ENCODE data around the gene C8G. TPM values are rescaled to one million over a fixed set of nuclear protein-coding genes. Genes with fewer than 3 reads are reported as not detected.
A peak's percentile ranks its signal among the peaks of the same experiment; 100 is the strongest.

The C8G gene
- total and polyA plus RNA-seq, 2 of the 13 experiments (the other 11 are each of a cell fraction or from before 2014, with no cell fraction given): 4.9 to 12.8 TPM

DNA sequence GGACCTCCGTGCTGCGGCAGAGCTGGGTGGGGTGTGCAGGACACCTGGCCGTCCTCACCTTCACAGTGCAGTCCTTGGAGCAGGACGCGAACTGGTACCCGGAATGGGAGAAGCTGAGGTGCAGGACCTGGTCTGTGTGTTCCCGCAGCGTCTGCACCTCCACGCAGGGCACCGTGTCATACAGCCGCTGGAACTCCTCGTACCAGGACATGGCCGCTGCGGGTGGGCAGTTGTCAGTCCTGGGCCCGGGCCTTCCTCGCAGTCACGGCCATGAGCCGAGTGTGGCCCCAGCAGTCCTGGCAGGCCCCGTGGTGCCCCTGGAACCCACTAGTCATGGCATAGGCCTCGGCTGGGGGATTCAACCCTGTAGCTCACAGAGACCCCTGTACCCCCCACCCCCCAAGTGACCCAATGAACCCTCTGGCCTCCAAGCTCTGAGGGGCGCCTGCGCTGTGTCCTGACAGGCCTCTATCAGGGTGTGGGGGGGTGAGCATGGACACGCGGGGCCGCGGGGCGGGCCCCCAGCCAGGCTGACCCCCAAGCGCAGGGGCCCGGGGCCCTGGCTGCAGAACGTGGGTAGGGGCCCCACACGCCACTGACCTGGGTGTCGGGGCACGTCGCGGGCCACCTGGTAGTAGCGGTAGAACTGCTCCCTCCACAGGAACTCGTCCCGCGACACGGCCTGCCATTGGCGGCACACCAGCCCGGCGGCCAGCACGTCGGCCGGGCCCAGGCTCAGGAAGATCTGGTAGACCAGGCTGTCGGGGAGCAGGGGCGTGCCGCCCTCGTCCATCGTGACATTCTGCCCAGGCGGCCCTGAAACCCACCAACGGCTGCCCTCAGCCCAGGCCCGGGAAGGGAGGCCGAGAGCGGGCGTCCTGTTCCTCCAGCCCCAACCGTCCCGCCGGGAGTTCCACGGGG lies 1.5 kb upstream of the C8G start:
- in situ Hi-C loops (cut with HindIII; ENCODE audit: extremely low pct_ligation_motif_present, low pct_unique_long_range_greater_than_20kb) (no loop called here), intact Hi-C loops (cut with micrococcal nuclease; ENCODE audit: unreplicated experiment) (no loop called here)
- TSS peak; percentile 45 for BruUV-seq (replicated peaks)
- H3K27ac ChIP-seq (ENCODE audit: extremely low read length, insufficient read depth, low read length): peak overlapping the region; percentile 75
- peaks cover 8 to 36% of the 10 kb centered on the region in 2 experiments for H3K36me3 ChIP-seq (replicated peaks in 1 of 2; ENCODE audit: control insufficient read depth in 1 of 2, insufficient read depth in 2 of 2, low read length in 2 of 2)
- H3K4me2 ChIP-seq (ENCODE audit: low read depth, low read length): peak overlapping the region; percentile 89
- no peak overlapping the region for H2AFZ ChIP-seq (ENCODE audit: low read length)
- ChIA-PET POLR2A (interaction anchor here (1.0 to 2.3 kb wide), 5 partner anchors 42 to 155 kb away, joined by 3 to 10 read pairs (median 4); partner anchors contain the start of gene TRAF2), CTCF (ENCODE audit: low intra/inter-chr PET ratio, low total read pairs) (no interaction called here)
- H3K9ac ChIP-seq (ENCODE audit: insufficient read depth, low read depth, low read length): peak overlapping the region; percentile 90
- ATAC-seq (peak; percentile 2), FAIRE-seq (no peak), DNase-seq (ENCODE audit: low spot score) (no peak)
- H3K27me3 ChIP-seq (ENCODE audit: control insufficient read depth in 1 of 2, insufficient read depth in 2 of 2, low read length in 2 of 2): no peaks in the 10 kb centered on the region
- no peaks in the 10 kb centered on the region for H4K20me1 ChIP-seq (ENCODE audit: insufficient read depth, low read length)
- WGBS (ENCODE audit: low lambda C conversion rate): 37% methylated on average over 6 of the region's 61 CpGs
- H3K4me1 ChIP-seq (ENCODE audit: insufficient read depth, low read length): peaks cover 41% of the 10 kb centered on the region
- no peaks in the 10 kb centered on the region for H3K9me3 ChIP-seq (ENCODE audit: low read length)
- peak overlapping the region; percentile 90 to 95 (median 91) for H3K4me3 ChIP-seq (replicated peaks in 1 of 3; ENCODE audit: insufficient read depth in 1 of 3, low read depth in 2 of 3, low read length in 3 of 3)
- H3K79me2 ChIP-seq (ENCODE audit: insufficient read depth, low read length): peaks cover 10% of the 10 kb centered on the region
- TF ChIP-seq AGO2 (optimal IDR thresholded peaks at IDR 0.05; ENCODE audit: low read depth, low read length) (peak; percentile 92), PPARG (CRISPR knock-in tag; conservative IDR thresholded peaks at IDR 0.05) (no peak), CBX5 (CRISPR knock-in tag; IDR thresholded peaks at IDR 0.05; ENCODE audit: borderline replicate concordance) (no peak), KDM2A (CRISPR knock-in tag; IDR thresholded peaks at IDR 0.05; ENCODE audit: borderline replicate concordance, low read depth) (peak; percentile 90), MED1 (CRISPR knock-in tag; IDR thresholded peaks at IDR 0.05) (no peak), ZBTB42 (CRISPR knock-in tag; IDR thresholded peaks at IDR 0.05) (no peak), ZNF282 (IDR thresholded peaks at IDR 0.05; ENCODE audit: partially characterized antibody) (no peak), ZBTB21 (CRISPR knock-in tag; IDR thresholded peaks at IDR 0.05) (no peak), ZBTB20 (CRISPR knock-in tag; IDR thresholded peaks at IDR 0.05; ENCODE audit: borderline replicate concordance, low read depth) (no peak), HCFC1 (IDR thresholded peaks at IDR 0.05; ENCODE audit: low read depth, low read length) (no peak)
- TF ChIP-seq, protein P1, sequence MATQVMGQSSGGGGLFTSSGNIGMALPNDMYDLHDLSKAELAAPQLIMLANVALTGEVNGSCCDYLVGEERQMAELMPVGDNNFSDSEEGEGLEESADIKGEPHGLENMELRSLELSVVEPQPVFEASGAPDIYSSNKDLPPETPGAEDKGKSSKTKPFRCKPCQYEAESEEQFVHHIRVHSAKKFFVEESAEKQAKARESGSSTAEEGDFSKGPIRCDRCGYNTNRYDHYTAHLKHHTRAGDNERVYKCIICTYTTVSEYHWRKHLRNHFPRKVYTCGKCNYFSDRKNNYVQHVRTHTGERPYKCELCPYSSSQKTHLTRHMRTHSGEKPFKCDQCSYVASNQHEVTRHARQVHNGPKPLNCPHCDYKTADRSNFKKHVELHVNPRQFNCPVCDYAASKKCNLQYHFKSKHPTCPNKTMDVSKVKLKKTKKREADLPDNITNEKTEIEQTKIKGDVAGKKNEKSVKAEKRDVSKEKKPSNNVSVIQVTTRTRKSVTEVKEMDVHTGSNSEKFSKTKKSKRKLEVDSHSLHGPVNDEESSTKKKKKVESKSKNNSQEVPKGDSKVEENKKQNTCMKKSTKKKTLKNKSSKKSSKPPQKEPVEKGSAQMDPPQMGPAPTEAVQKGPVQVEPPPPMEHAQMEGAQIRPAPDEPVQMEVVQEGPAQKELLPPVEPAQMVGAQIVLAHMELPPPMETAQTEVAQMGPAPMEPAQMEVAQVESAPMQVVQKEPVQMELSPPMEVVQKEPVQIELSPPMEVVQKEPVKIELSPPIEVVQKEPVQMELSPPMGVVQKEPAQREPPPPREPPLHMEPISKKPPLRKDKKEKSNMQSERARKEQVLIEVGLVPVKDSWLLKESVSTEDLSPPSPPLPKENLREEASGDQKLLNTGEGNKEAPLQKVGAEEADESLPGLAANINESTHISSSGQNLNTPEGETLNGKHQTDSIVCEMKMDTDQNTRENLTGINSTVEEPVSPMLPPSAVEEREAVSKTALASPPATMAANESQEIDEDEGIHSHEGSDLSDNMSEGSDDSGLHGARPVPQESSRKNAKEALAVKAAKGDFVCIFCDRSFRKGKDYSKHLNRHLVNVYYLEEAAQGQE (IDR thresholded peaks at IDR 0.05; ENCODE audit: borderline replicate concordance in 1 of 2, low read depth in 1 of 2, low read length in 2 of 2): no peak
- TF ChIP-seq, protein P2, sequence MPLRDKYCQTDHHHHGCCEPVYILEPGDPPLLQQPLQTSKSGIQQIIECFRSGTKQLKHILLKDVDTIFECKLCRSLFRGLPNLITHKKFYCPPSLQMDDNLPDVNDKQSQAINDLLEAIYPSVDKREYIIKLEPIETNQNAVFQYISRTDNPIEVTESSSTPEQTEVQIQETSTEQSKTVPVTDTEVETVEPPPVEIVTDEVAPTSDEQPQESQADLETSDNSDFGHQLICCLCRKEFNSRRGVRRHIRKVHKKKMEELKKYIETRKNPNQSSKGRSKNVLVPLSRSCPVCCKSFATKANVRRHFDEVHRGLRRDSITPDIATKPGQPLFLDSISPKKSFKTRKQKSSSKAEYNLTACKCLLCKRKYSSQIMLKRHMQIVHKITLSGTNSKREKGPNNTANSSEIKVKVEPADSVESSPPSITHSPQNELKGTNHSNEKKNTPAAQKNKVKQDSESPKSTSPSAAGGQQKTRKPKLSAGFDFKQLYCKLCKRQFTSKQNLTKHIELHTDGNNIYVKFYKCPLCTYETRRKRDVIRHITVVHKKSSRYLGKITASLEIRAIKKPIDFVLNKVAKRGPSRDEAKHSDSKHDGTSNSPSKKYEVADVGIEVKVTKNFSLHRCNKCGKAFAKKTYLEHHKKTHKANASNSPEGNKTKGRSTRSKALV (CRISPR knock-in tag; IDR thresholded peaks at IDR 0.05): peak; percentile 8; the same call in 1 of the 2 replicates
- TF ChIP-seq, protein P3, sequence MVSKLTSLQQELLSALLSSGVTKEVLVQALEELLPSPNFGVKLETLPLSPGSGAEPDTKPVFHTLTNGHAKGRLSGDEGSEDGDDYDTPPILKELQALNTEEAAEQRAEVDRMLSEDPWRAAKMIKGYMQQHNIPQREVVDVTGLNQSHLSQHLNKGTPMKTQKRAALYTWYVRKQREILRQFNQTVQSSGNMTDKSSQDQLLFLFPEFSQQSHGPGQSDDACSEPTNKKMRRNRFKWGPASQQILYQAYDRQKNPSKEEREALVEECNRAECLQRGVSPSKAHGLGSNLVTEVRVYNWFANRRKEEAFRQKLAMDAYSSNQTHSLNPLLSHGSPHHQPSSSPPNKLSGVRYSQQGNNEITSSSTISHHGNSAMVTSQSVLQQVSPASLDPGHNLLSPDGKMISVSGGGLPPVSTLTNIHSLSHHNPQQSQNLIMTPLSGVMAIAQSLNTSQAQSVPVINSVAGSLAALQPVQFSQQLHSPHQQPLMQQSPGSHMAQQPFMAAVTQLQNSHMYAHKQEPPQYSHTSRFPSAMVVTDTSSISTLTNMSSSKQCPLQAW (CRISPR knock-in tag; IDR thresholded peaks at IDR 0.05): 0 out of 2 replicates have a peak, but pooled peaks have one; percentile 21
- TF ChIP-seq, protein P4, sequence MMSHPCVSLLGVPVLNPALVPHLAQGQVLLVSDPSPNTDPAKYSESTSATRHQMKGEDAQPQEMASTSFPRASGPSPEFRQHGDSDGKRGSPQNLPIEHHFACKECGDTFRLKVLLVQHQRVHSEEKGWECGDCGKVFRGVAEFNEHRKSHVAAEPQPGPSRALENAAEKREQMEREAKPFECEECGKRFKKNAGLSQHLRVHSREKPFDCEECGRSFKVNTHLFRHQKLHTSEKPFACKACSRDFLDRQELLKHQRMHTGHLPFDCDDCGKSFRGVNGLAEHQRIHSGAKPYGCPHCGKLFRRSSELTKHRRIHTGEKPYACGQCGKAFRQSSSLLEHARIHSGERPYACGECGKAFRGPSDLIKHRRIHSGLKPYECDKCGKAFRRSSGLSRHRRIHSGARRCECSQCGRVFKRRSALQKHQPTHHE (CRISPR knock-in tag; IDR thresholded peaks at IDR 0.05; ENCODE audit: borderline replicate concordance): 0 out of 2 replicates have a peak, but pooled peaks have one; percentile 35
